ENCODE measurements around the gene RAN. TPM values are rescaled to one million over a fixed set of nuclear protein-coding genes. Genes with fewer than 3 reads are reported as not detected.

Gene RAN
- polyA plus RNA-seq, 4 donors = 425 to 703 (median 612) TPM

DNA sequence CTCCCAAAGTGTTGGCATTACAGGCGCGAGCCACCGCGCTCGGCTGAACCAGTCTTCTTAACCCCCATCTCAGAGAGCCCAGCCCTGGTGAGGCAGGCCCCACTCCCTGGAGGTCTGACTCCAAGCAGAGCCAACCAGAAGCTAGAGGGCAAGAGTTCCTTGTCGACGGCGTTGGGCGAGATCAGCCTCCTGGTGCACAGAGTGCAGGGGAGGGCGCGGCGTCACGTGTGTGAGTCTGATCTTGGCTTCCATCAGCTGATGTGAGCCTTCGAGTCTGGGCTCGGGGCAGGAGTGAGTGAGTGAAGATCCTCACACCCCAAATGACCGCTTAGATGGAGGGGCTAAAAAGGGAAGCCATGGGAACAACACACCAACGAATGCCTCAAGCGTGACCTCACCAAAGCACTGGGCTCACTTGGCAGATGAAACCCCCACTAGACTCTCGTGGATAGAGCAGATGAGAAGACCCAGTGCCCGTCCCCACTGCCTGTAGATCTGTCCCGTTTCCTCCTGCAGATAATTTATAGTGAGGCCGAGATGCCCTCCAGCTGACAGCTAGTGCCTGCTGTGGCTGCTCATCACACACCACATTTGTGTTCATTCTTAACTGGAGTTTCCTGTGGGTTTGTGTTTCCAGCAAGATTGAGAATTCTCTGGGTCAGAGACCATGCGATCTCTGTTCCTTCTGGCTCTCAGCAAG, 53.2 kb downstream of the RAN start:
- DNase-seq (ENCODE audit: low read depth in 4 of 4, low spot score in 3 of 4) = no peak

DNA sequence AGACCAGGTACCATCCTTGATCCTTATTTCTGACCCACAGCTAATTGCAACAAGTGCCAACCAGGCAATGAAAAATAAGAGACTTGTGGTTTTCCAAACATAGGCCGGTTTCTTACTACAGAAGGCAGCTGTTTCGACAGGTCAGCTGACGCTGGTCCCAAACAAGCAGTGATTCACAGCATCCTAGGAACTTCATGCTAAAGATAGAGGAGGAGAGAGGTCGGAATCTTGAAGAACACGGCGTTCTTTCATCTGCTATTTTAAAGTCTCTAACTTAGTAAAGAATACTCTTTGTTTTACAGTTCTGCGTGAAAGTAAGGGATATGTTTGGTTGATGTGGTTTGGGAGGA, 53.8 kb downstream of the RAN start:
- DNase-seq (ENCODE audit: low read depth in 4 of 4, low spot score in 3 of 4) = no peak

Other genes starting within 250 kb of the RAN start
- 10 to 100 TPM in 3 of 4 donors, 1 to 10 TPM in 1; 6.1 to 20.6 (median 14.3) TPM for gene RIMBP2, start 155.8 kb upstream of the RAN start, polyA plus RNA-seq (ENCODE audit: insufficient read length in 4 of 4)
- gene STX2, start 32.8 kb upstream of the RAN start, polyA plus RNA-seq (ENCODE audit: insufficient read length in 4 of 4) = 10 to 100 TPM; 24.7 to 32.0 (median 26.9) TPM
- 10 to 100 TPM; 15.4 to 74.1 (median 18.7) TPM for gene ADGRD1, start 81.8 kb downstream of the RAN start, polyA plus RNA-seq (ENCODE audit: insufficient read length in 4 of 4)

All from left renal pelvis (tissue), 4 donors.